Sigmoid colon (tissue), 4 donors: ENCODE results near the gene C2CD2.

Source experiments
- POLR2A ChIP-seq, 2 donors: fragments of 450-650 bp; IDR thresholded peaks; one replicate each; pipeline ENCODE4 v1.6.1; 2016; ENCODE audit warnings: antibody characterized with exemption in 2 of 2, mild to moderate bottlenecking in 2 of 2, moderate library complexity in 2 of 2
- POLR2AphosphoS5 ChIP-seq, 4 donors: sonication (generic); formaldehyde crosslinking; IDR thresholded peaks; one replicate each; pipeline ENCODE4 v1.6.1; 2017; ENCODE audit warnings: antibody characterized with exemption in 4 of 4
- TF ChIP-seq, protein P1 (sequence below), 4 experiments: fragments of 450-650 bp in 3 of 4; fragments of 200-600 bp in 1 of 4; IDR thresholded peaks; one replicate each; pipeline ENCODE4 v1.5.1; 2016 to 2019; ENCODE audit warnings: antibody characterized with exemption in 4 of 4, mild to moderate bottlenecking in 3 of 4, moderate library complexity in 2 of 4

DNA sequence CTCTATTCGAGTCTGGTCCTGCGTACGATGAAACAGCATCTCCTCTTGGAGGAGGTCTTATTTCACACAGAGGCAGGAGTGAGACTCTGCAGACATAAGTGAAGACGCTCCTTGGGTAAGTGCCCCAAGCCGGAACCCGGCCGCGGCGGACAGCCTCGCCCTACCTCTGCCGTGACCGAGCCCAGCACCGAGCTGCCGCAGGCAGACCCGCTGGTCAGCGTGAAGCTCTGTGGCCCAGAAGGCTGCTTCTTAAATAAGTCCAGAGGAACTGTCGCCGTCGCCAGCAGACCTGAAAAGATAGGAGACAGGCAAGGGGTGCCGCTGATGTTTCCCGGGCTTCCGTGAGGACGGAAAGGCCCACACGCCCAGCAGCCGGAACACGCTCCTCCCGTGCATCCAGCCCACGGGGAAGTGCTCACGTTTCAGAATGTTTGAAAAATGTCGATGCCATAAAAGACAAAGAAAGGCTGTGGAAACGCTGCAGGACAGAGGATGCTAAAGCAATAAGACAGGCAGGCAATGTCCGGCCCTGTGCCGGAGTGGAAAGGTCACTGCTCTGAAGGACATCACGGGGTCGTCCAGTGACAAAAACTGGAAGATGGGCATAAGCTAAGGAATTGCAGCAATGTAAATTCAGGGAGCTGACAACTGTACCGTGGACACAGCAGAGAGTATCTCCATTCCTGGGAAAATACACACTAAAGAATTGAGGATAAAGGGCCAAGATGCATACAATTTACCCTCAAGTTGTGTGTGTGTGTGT, 46.1 kb downstream of the C2CD2 start:
- TF ChIP-seq, protein P1, sequence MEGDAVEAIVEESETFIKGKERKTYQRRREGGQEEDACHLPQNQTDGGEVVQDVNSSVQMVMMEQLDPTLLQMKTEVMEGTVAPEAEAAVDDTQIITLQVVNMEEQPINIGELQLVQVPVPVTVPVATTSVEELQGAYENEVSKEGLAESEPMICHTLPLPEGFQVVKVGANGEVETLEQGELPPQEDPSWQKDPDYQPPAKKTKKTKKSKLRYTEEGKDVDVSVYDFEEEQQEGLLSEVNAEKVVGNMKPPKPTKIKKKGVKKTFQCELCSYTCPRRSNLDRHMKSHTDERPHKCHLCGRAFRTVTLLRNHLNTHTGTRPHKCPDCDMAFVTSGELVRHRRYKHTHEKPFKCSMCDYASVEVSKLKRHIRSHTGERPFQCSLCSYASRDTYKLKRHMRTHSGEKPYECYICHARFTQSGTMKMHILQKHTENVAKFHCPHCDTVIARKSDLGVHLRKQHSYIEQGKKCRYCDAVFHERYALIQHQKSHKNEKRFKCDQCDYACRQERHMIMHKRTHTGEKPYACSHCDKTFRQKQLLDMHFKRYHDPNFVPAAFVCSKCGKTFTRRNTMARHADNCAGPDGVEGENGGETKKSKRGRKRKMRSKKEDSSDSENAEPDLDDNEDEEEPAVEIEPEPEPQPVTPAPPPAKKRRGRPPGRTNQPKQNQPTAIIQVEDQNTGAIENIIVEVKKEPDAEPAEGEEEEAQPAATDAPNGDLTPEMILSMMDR (IDR thresholded peaks at IDR 0.05) = no peak
- TF ChIP-seq POLR2AphosphoS5 (IDR thresholded peaks at IDR 0.05) (no peak), POLR2A (IDR thresholded peaks at IDR 0.05) (no peak)
